Measurements from ENCODE around the gene FOSB. TPM values are rescaled to one million over a fixed set of nuclear protein-coding genes. Genes with fewer than 3 reads are reported as not detected.

Gene FOSB
- polyA plus RNA-seq, 1 donor, result 95.9 TPM

DNA sequence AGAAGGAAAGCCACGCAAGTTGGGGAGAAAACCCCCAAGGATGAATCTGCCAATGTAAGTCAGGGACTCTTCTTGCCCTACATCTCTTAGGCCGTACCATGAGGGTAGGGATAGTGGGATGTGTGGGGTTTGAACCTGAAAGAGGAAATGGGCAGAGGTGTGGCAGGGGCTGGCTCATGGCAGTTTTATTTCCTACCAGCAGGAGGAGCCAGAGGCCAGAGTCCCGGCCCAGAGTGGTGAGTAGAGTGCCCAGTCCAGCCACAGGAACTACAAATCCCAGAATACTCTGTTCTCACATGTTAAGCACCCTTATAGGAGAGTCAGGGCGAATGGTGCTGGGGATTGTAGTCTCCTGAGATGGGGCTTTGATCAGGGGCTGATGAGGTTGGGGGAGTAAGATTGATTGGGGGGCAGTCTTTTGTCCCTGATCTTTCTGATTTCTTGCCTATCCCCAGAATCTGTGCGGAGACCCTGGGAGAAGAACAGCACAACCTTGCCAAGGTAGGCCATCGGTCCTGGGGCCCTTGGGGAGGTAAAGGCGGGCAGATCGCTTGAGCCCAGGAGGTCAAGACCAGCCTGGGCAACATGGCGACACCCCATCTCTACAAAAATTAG lies 56.0 kb downstream of the FOSB start:
- peak; percentile 84 for DNase-seq

- no peak for DNase-seq
Observed at GRCh38 chr19:45524575-45525129, 56.9 kb downstream of the FOSB start.

Other genes starting within 250 kb of the FOSB start
- 5.1 TPM for gene EXOC3L2, start 222.6 kb upstream of the FOSB start, polyA plus RNA-seq (ENCODE audit: insufficient read length)
- 41.7 TPM for gene MARK4, start 216.7 kb upstream of the FOSB start, polyA plus RNA-seq (ENCODE audit: insufficient read length)
- 0.38 TPM for gene CKM, start 145.1 kb upstream of the FOSB start, polyA plus RNA-seq (ENCODE audit: insufficient read length)
- gene KLC3, start 127.2 kb upstream of the FOSB start, polyA plus RNA-seq (ENCODE audit: insufficient read length), result 1.7 TPM
- gene ERCC2, start 97.4 kb upstream of the FOSB start, polyA plus RNA-seq (ENCODE audit: insufficient read length), result 38.0 TPM
- gene PPP1R13L, start 62.9 kb upstream of the FOSB start, polyA plus RNA-seq (ENCODE audit: insufficient read length), result 9.1 TPM
- 3.3 TPM for gene POLR1G, start 61.4 kb upstream of the FOSB start, polyA plus RNA-seq (ENCODE audit: insufficient read length)
- gene ERCC1, start 44.1 kb upstream of the FOSB start, polyA plus RNA-seq (ENCODE audit: insufficient read length), result 73.9 TPM
- 8.1 TPM for gene RTN2, start 29.1 kb downstream of the FOSB start, polyA plus RNA-seq (ENCODE audit: insufficient read length)
- gene PPM1N, start 30.4 kb downstream of the FOSB start, polyA plus RNA-seq (ENCODE audit: insufficient read length), result 0.27 TPM
- gene VASP, start 39.5 kb downstream of the FOSB start, polyA plus RNA-seq (ENCODE audit: insufficient read length), result 49.3 TPM
- 11.2 TPM for gene OPA3, start 116.8 kb downstream of the FOSB start, polyA plus RNA-seq (ENCODE audit: insufficient read length)
- gene GPR4, start 134.2 kb downstream of the FOSB start, polyA plus RNA-seq (ENCODE audit: insufficient read length), result 5.2 TPM
- 23.0 TPM for gene EML2, start 171.4 kb downstream of the FOSB start, polyA plus RNA-seq (ENCODE audit: insufficient read length)
- gene GIPR, start 200.2 kb downstream of the FOSB start, polyA plus RNA-seq (ENCODE audit: insufficient read length), result 0.85 TPM
- 253 TPM for gene SNRPD2, start 224.0 kb downstream of the FOSB start, polyA plus RNA-seq (ENCODE audit: insufficient read length)
- gene QPCTL, start 224.7 kb downstream of the FOSB start, polyA plus RNA-seq (ENCODE audit: insufficient read length), result 9.6 TPM

Data from left kidney (tissue), 2 donors.